ENCODE data around the gene CFAP161.

CFAP161 gene

GRCh38 chr15:81185631-81186295 lies 51.7 kb downstream of the CFAP161 start:
- DNase-seq, result no peak

- no peak for DNase-seq
Measured at GRCh38 chr15:81188354-81188753, 54.3 kb downstream of the CFAP161 start.

- DNase-seq, result no peak
Measured at GRCh38 chr15:81189583-81190283, 55.7 kb downstream of the CFAP161 start.

- no peak for DNase-seq
Measured at GRCh38 chr15:81190922-81191507, 56.9 kb downstream of the CFAP161 start.

- no peak for DNase-seq
Measured at GRCh38 chr15:81191701-81192100, 57.6 kb downstream of the CFAP161 start.

- DNase-seq, result no peak
Measured at GRCh38 chr15:81194723-81195122, 60.7 kb downstream of the CFAP161 start.

GRCh38 chr15:81195339-81195864 lies 61.3 kb downstream of the CFAP161 start:
- no peak for DNase-seq

- DNase-seq, result no peak
Measured at GRCh38 chr15:81196576-81197254, 62.6 kb downstream of the CFAP161 start, which contains the start of gene IL16. IL16 (plus strand) TSS chr15:81196879; CDS start chr15:81225400, 28,521 bp downstream.

GRCh38 chr15:81197255-81197630 lies 63.2 kb downstream of the CFAP161 start:
- DNase-seq, result no peak

GRCh38 chr15:81197688-81198281 lies 63.7 kb downstream of the CFAP161 start:
- DNase-seq, result no peak
